Tibial nerve (tissue), 4 donors: Measurements from ENCODE around the gene LRRC75A. TPM values are rescaled to one million over a fixed set of nuclear protein-coding genes. Genes with fewer than 3 reads are reported as not detected.

ENCODE experiments used
- DNase-seq, 2 donors: peaks; one replicate each; pipeline ENCODE4 v3.0.0-alpha.2; 2019; ENCODE audit warnings: low spot score in 2 of 2
- H3K27ac ChIP-seq, 4 donors: fragments of 200-600 bp; sonication (generic) in 3 of 4; one replicate each; pipeline ENCODE4 v1.5.1; 2017 to 2019; ENCODE audit warnings: mild to moderate bottlenecking in 1 of 4
- H3K27me3 ChIP-seq, 2 donors: fragments of 200-600 bp; sonication (generic) in 1 of 2; one replicate each; pipeline versions ENCODE4 v1.5.1 to v1.6.0; 2017 to 2019
- H3K36me3 ChIP-seq, 3 donors: fragments of 200-600 bp; sonication (generic); one replicate each; pipeline ENCODE4 v1.5.1; 2018 to 2019
- H3K4me1 ChIP-seq, 4 donors: fragments of 200-600 bp; sonication (generic) in 3 of 4; one replicate each; pipeline ENCODE4 v1.5.1; 2017 to 2019
- H3K4me3 ChIP-seq, 4 donors: fragments of 200-600 bp; sonication (generic) in 3 of 4; one replicate each; pipeline ENCODE4 v1.5.1; 2017 to 2019; ENCODE audit warnings: mild to moderate bottlenecking in 1 of 4, moderate library complexity in 1 of 4
- H3K9me3 ChIP-seq, 4 donors: fragments of 200-600 bp; sonication (generic) in 3 of 4; one replicate each; pipeline ENCODE4 v1.5.1; 2017 to 2019
- EP300 ChIP-seq, 2 donors: sonication (generic); formaldehyde crosslinking; IDR thresholded peaks; one replicate each; pipeline ENCODE4 v1.6.1; 2017; ENCODE audit warnings: antibody characterized with exemption in 2 of 2, mild to moderate bottlenecking in 1 of 2
- POLR2A ChIP-seq, 2 donors: fragments of 450-650 bp; IDR thresholded peaks; one replicate each; pipeline ENCODE4 v1.6.1; 2017; ENCODE audit warnings: antibody characterized with exemption in 2 of 2, mild to moderate bottlenecking in 2 of 2, moderate library complexity in 2 of 2
- WGBS, 2 donors: methylation state at CpG; one replicate each; pipeline ENCODE4 v1.1.5; 2018; 5-methylcytosine and 5-hydroxymethylcytosine counted together
- total RNA-seq, 4 donors: library from RNA; depleted of rRNA; stranded (reverse); fragments of >200 nt; gene quantifications; one replicate each; pipeline ENCODE4 v1.1.0, GENCODE V29; 2016
- TF ChIP-seq, protein P1 (sequence below), 5 experiments: fragments of 200-600 bp in 3 of 5; fragments of 450-650 bp in 2 of 5; sonication (generic) in 3 of 5; IDR thresholded peaks; one replicate each; pipeline ENCODE4 v1.5.1; 2016 to 2019; ENCODE audit warnings: antibody characterized with exemption in 5 of 5, mild to moderate bottlenecking in 3 of 5, moderate library complexity in 2 of 5

LRRC75A gene
- total RNA-seq, 4 donors from 2014 or later, result 2.9 to 10.3 (median 5.4) TPM

- no peak for DNase-seq
- H3K36me3 ChIP-seq, result no peaks in the 10 kb centered on the region
- peaks cover 0 to 9% (median under 1%) of the 10 kb centered on the region in 4 donors for H3K4me1 ChIP-seq
- H3K4me3 ChIP-seq, result no peak overlapping the region
- TF ChIP-seq EP300 (IDR thresholded peaks at IDR 0.05) (no peak), POLR2A (IDR thresholded peaks at IDR 0.05) (no peak)
- TF ChIP-seq, protein P1, sequence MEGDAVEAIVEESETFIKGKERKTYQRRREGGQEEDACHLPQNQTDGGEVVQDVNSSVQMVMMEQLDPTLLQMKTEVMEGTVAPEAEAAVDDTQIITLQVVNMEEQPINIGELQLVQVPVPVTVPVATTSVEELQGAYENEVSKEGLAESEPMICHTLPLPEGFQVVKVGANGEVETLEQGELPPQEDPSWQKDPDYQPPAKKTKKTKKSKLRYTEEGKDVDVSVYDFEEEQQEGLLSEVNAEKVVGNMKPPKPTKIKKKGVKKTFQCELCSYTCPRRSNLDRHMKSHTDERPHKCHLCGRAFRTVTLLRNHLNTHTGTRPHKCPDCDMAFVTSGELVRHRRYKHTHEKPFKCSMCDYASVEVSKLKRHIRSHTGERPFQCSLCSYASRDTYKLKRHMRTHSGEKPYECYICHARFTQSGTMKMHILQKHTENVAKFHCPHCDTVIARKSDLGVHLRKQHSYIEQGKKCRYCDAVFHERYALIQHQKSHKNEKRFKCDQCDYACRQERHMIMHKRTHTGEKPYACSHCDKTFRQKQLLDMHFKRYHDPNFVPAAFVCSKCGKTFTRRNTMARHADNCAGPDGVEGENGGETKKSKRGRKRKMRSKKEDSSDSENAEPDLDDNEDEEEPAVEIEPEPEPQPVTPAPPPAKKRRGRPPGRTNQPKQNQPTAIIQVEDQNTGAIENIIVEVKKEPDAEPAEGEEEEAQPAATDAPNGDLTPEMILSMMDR (IDR thresholded peaks at IDR 0.05), result no peak
- H3K27ac ChIP-seq, result no peak overlapping the region
- no peaks in the 10 kb centered on the region for H3K9me3 ChIP-seq
- H3K27me3 ChIP-seq, result no peaks in the 10 kb centered on the region
- 48 to 57% methylated on average over 8 of the region's 8 CpGs for WGBS, 2 donors
These were observed 57.3 kb downstream of the LRRC75A start for GRCh38 chr17:16434662-16435061.

- WGBS, 2 donors, result 84 to 89% methylated on average over 5 of the region's 5 CpGs
- Histone ChIP-seq H3K27ac (no peak overlapping the region), H3K36me3 (no peaks in the 10 kb centered on the region), H3K27me3 (no peaks in the 10 kb centered on the region), H3K4me3 (no peak overlapping the region), H3K9me3 (no peaks in the 10 kb centered on the region), H3K4me1 (peaks cover 0 to 7% (median 0%) of the 10 kb centered on the region in 4 donors)
- DNase-seq, result no peak
- TF ChIP-seq EP300 (IDR thresholded peaks at IDR 0.05) (no peak), POLR2A (IDR thresholded peaks at IDR 0.05) (no peak)
- TF ChIP-seq, protein P1 (IDR thresholded peaks at IDR 0.05), result no peak
These were observed 58.5 kb downstream of the LRRC75A start for GRCh38 chr17:16433514-16433913.

- Histone ChIP-seq H3K27ac (no peak overlapping the region), H3K4me1 (no peaks in the 10 kb centered on the region), H3K27me3 (no peaks in the 10 kb centered on the region), H3K4me3 (no peak overlapping the region), H3K9me3 (no peaks in the 10 kb centered on the region), H3K36me3 (peaks cover 0 to 6% (median 0%) of the 10 kb centered on the region in 3 donors)
- DNase-seq, result no peak
- WGBS, 2 donors, result 86 to 87% methylated on average over 11 to 15 of the region's 15 CpGs
- TF ChIP-seq, protein P1 (IDR thresholded peaks at IDR 0.05), result no peak
- TF ChIP-seq EP300 (IDR thresholded peaks at IDR 0.05) (no peak), POLR2A (IDR thresholded peaks at IDR 0.05) (no peak)
These were observed 60.0 kb downstream of the LRRC75A start for GRCh38 chr17:16432017-16432416.

DNA sequence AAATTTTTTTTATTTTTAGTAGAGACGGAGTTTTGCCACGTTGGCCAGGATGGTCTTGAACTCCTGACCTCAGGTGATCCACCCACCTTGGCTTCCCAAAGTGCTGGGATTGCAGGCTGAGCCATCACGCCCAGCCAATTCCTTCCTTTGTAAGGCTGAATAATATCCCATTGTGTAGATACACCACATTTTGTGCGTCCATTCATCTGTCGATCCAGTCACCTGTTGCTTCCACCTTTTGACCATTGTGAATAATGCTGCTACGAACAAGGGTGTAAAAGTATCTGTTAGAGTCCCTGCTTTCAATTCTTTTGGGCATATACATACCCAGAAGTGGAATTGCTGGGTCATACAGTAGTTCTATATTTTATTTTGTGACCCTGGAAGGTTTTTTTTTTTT, 61.3 kb downstream of the LRRC75A start:
- H3K27me3 ChIP-seq, result no peaks in the 10 kb centered on the region
- peaks cover 0 to 9% (median 7%) of the 10 kb centered on the region in 3 donors for H3K36me3 ChIP-seq
- TF ChIP-seq EP300 (IDR thresholded peaks at IDR 0.05) (no peak), POLR2A (IDR thresholded peaks at IDR 0.05) (no peak)
- TF ChIP-seq, protein P1 (IDR thresholded peaks at IDR 0.05), result no peak
- no peaks in the 10 kb centered on the region for H3K4me1 ChIP-seq
- no peak overlapping the region for H3K27ac ChIP-seq
- no peak for DNase-seq
- 71 to 74% methylated on average over 6 of the region's 6 CpGs for WGBS, 2 donors
- no peaks in the 10 kb centered on the region for H3K9me3 ChIP-seq
- H3K4me3 ChIP-seq, result no peak overlapping the region

DNA sequence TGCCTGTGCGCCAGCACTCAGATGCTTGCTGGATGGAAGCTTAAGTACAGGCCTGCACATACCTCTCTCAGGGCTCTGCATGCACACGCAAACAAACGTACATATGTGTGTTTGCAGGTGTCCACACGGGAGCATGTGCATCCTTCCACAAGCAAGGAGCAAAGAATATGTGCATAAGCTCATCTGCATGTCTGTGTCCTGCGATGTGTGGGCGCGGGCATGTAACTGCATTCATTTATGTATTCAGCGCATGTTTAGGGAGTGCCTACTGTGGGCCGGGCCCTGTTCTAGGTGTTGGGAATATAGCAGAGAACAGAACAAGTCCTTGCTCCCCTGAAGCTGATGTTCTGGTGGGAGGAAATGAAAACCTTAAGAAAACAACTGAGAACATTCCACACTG, 62.9 kb downstream of the LRRC75A start:
- Histone ChIP-seq H3K9me3 (no peaks in the 10 kb centered on the region), H3K27me3 (no peaks in the 10 kb centered on the region), H3K4me3 (no peak overlapping the region), H3K27ac (no peak overlapping the region), H3K4me1 (no peaks in the 10 kb centered on the region), H3K36me3 (peaks cover 0 to 10% (median 9%) of the 10 kb centered on the region in 3 donors)
- WGBS, 2 donors, result 85 to 91% methylated on average over 9 of the region's 9 CpGs
- TF ChIP-seq EP300 (IDR thresholded peaks at IDR 0.05) (no peak), POLR2A (IDR thresholded peaks at IDR 0.05) (no peak)
- TF ChIP-seq, protein P1 (IDR thresholded peaks at IDR 0.05), result no peak
- DNase-seq, result no peak
